NCI-H2196 treated with DMSO at 0.1 percent for 48 hours (cell line): ENCODE data around the gene IL9R.
"Not testable (repeated sequence)": the region's sequence is repeated elsewhere in the genome, so short reads cannot be mapped to it uniquely, and the experiment has no call there.

Experiments used
- DNase-seq: peaks from one replicate; lab custom pipeline; 2025; ENCODE audit not compliant: unreplicated experiment; lab: John Stamatoyannopoulos, UW

The IL9R gene

GRCh38 chrX:155998116-155998515 lies 620 bp downstream of the IL9R start:
- no peak for DNase-seq

- DNase-seq: no peak
These were observed 1.4 kb downstream of the IL9R start for GRCh38 chrX:155998761-155999510.

- DNase-seq: not testable (repeated sequence)
These were observed 2.3 kb downstream of the IL9R start for GRCh38 chrX:155999751-156000150.

GRCh38 chrX:156000361-156000926 lies 2.9 kb downstream of the IL9R start:
- DNase-seq: no peak

- no peak for DNase-seq
These were observed 3.6 kb downstream of the IL9R start for GRCh38 chrX:156001001-156001666.

- no peak for DNase-seq
These were observed 4.1 kb downstream of the IL9R start for GRCh38 chrX:156001667-156002021.

GRCh38 chrX:156002507-156002906 lies 5.0 kb downstream of the IL9R start:
- no peak for DNase-seq

- no peak for DNase-seq
These were observed 6.1 kb downstream of the IL9R start for GRCh38 chrX:156003486-156004185.

- no peak for DNase-seq
These were observed 6.8 kb downstream of the IL9R start for GRCh38 chrX:156004256-156004655.

GRCh38 chrX:156004740-156005139 lies 7.2 kb downstream of the IL9R start:
- DNase-seq: no peak

- DNase-seq: no peak
These were observed 7.6 kb downstream of the IL9R start for GRCh38 chrX:156005144-156005543.

GRCh38 chrX:156006468-156006867 lies 9.0 kb downstream of the IL9R start:
- not testable (repeated sequence) for DNase-seq

GRCh38 chrX:156008379-156008778 lies 10.9 kb downstream of the IL9R start:
- not testable (repeated sequence) for DNase-seq

GRCh38 chrX:156008915-156009314 lies 11.4 kb downstream of the IL9R start:
- DNase-seq: no peak

GRCh38 chrX:156009691-156010090 lies 12.2 kb downstream of the IL9R start:
- not testable (repeated sequence) for DNase-seq

GRCh38 chrX:156013286-156013953 lies 15.9 kb downstream of the IL9R start:
- DNase-seq: not testable (repeated sequence)

- DNase-seq: not testable (repeated sequence)
These were observed 22.4 kb downstream of the IL9R start for GRCh38 chrX:156019846-156020245.

GRCh38 chrX:156023002-156023401 lies 25.5 kb downstream of the IL9R start:
- DNase-seq: not testable (repeated sequence)

- not testable (repeated sequence) for DNase-seq
These were observed 27.5 kb downstream of the IL9R start for GRCh38 chrX:156024949-156025492.

- not testable (repeated sequence) for DNase-seq
These were observed 31.2 kb downstream of the IL9R start for GRCh38 chrX:156028653-156029237.
